Ishikawa (cell line): ENCODE data around the gene DACH1.

Experiments
- CEBPB ChIP-seq: IDR thresholded peaks from 2 replicates; pipeline ENCODE4 v1.6.1; 2012
- CREB1 ChIP-seq: IDR thresholded peaks from 2 replicates; pipeline ENCODE4 v1.6.1; 2012; ENCODE audit warnings: low read depth
- EGR1 ChIP-seq: IDR thresholded peaks from 2 replicates; pipeline ENCODE4 v1.6.1; 2012
- EP300 ChIP-seq: IDR thresholded peaks from 2 replicates; pipeline ENCODE4 v1.6.1; 2012; ENCODE audit warnings: borderline replicate concordance
- FOXM1 ChIP-seq: IDR thresholded peaks from 2 replicates; pipeline ENCODE4 v1.6.1; 2012; ENCODE audit warnings: low read depth, borderline replicate concordance
- MAX ChIP-seq: IDR thresholded peaks from 2 replicates; pipeline ENCODE4 v1.6.1; 2012
- NFIC ChIP-seq: IDR thresholded peaks from 2 replicates; pipeline ENCODE4 v1.6.1; 2012
- RAD21 ChIP-seq: IDR thresholded peaks from 2 replicates; pipeline ENCODE4 v1.6.1; 2012; ENCODE audit warnings: low read depth
- REST ChIP-seq: IDR thresholded peaks from 2 replicates; pipeline ENCODE4 v1.6.1; 2012; ENCODE audit warnings: low read depth, mild to moderate bottlenecking
- TAF1 ChIP-seq: IDR thresholded peaks from 2 replicates; pipeline ENCODE4 v1.6.1; 2012; ENCODE audit warnings: low read depth, mild to moderate bottlenecking
- TCF12 ChIP-seq: IDR thresholded peaks from 2 replicates; pipeline ENCODE4 v1.6.1; 2012; ENCODE audit warnings: low read depth
- TEAD4 ChIP-seq: IDR thresholded peaks from 2 replicates; pipeline ENCODE4 v1.6.1; 2012
- USF1 ChIP-seq: IDR thresholded peaks from 2 replicates; pipeline ENCODE4 v1.6.1; 2012
- YY1 ChIP-seq: IDR thresholded peaks from 2 replicates; pipeline ENCODE4 v1.6.1; 2012; ENCODE audit warnings: low read depth
- ZBTB7A ChIP-seq: IDR thresholded peaks from 2 replicates; pipeline ENCODE4 v1.6.1; 2012; ENCODE audit warnings: low read depth

Gene DACH1

GRCh38 chr13:71712988-71713653, 153.9 kb downstream of the DACH1 start:
- TF ChIP-seq REST: no peak
- TF ChIP-seq FOXM1: no peak
- no peak for TF ChIP-seq NFIC
- no peak for TF ChIP-seq TCF12
- no peak for TF ChIP-seq TAF1
- no peak for TF ChIP-seq CEBPB

GRCh38 chr13:71704656-71705055, 162.3 kb downstream of the DACH1 start:
- no peak for TF ChIP-seq EP300
- no peak for TF ChIP-seq ZBTB7A
- TF ChIP-seq EGR1: no peak
- TF ChIP-seq TEAD4: no peak
- TF ChIP-seq FOXM1: no peak
- TF ChIP-seq YY1: no peak
- TF ChIP-seq REST: no peak
- no peak for TF ChIP-seq RAD21

GRCh38 chr13:71703138-71703537, 163.9 kb downstream of the DACH1 start:
- TF ChIP-seq NFIC: no peak
- TF ChIP-seq MAX: no peak
- no peak for TF ChIP-seq CREB1
- no peak for TF ChIP-seq ZBTB7A
- no peak for TF ChIP-seq TEAD4
- TF ChIP-seq REST: no peak
- TF ChIP-seq TAF1: no peak
- no peak for TF ChIP-seq RAD21
- TF ChIP-seq YY1: no peak
- TF ChIP-seq FOXM1: no peak
- TF ChIP-seq TCF12: no peak
- TF ChIP-seq EP300: no peak
- TF ChIP-seq EGR1: no peak
- no peak for TF ChIP-seq CEBPB

GRCh38 chr13:71702253-71702652, 164.8 kb downstream of the DACH1 start:
- TF ChIP-seq TEAD4 (no peak), TCF12 (no peak), USF1 (no peak), RAD21 (no peak), NFIC (no peak), ZBTB7A (no peak), TAF1 (no peak), MAX (no peak), EGR1 (no peak), CEBPB (no peak)

GRCh38 chr13:71701741-71702140, 165.3 kb downstream of the DACH1 start:
- no peak for TF ChIP-seq FOXM1
- TF ChIP-seq TCF12: no peak
- TF ChIP-seq ZBTB7A: no peak
